Measurements from ENCODE around the gene SF3A2. TPM values are rescaled to one million over a fixed set of nuclear protein-coding genes. Genes with fewer than 3 reads are reported as not detected.

SF3A2 gene
- total RNA-seq, 6 experiments from 2014 or later: 48.7 to 60.6 (median 54.8) TPM

DNA sequence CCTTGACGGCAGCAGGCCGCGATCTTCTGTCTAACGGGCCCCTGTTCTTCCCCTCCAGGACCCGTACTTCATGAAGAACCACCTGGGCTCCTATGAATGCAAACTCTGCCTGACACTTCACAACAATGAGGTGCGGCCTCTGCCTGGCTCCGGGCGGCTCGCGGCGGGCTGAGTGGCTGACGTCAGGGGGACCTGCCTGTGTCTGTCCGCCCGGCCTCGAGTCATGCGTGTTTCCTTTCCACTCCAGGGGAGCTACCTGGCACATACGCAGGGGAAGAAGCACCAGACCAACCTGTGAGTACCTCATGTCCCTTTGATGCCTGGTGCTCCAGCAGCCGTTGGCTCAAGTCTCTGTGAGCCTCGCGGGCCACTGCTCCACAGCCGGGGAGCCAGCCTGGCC lies 7.9 kb downstream of the SF3A2 start:
- Mint-ChIP-seq H3K4me1 (ENCODE audit: low read depth) (peaks cover 32% of the 10 kb centered on the region), H3K27me3 (ENCODE audit: insufficient read depth) (no peaks in the 10 kb centered on the region), H3K36me3 (ENCODE audit: low read depth) (no peaks in the 10 kb centered on the region), H3K9me3 (no peaks in the 10 kb centered on the region), H3K4me3 (no peak overlapping the region), H3K27ac (no peak overlapping the region)
- TF ChIP-seq, protein P1, sequence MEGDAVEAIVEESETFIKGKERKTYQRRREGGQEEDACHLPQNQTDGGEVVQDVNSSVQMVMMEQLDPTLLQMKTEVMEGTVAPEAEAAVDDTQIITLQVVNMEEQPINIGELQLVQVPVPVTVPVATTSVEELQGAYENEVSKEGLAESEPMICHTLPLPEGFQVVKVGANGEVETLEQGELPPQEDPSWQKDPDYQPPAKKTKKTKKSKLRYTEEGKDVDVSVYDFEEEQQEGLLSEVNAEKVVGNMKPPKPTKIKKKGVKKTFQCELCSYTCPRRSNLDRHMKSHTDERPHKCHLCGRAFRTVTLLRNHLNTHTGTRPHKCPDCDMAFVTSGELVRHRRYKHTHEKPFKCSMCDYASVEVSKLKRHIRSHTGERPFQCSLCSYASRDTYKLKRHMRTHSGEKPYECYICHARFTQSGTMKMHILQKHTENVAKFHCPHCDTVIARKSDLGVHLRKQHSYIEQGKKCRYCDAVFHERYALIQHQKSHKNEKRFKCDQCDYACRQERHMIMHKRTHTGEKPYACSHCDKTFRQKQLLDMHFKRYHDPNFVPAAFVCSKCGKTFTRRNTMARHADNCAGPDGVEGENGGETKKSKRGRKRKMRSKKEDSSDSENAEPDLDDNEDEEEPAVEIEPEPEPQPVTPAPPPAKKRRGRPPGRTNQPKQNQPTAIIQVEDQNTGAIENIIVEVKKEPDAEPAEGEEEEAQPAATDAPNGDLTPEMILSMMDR (IDR thresholded peaks at IDR 0.05): no peak
- no peak for DNase-seq

DNA sequence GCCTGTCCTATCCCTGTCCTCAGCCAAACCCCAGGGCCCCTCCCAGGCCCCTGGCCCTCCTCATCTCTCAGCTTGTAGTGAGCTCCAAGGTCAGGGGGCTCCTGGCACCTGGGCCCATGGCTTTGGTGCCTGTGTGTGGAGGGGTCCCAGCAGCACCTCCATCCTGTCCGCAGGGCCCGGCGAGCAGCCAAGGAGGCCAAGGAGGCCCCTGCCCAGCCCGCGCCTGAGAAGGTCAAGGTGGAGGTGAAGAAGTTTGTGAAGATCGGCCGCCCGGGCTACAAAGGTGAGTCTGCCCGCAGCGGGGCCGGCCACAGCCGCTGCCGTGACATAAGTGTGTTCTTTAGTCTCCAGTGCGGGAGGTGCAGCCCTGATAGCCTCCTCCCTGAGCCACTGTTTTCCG lies 8.6 kb downstream of the SF3A2 start:
- Mint-ChIP-seq H3K36me3 (ENCODE audit: low read depth) (no peaks in the 10 kb centered on the region), H3K9me3 (no peaks in the 10 kb centered on the region), H3K27ac (no peak overlapping the region), H3K4me3 (no peak overlapping the region), H3K4me1 (ENCODE audit: low read depth) (peaks cover 24% of the 10 kb centered on the region), H3K27me3 (ENCODE audit: insufficient read depth) (peaks cover 3% of the 10 kb centered on the region; the same call in 1 of the 2 replicates)
- TF ChIP-seq, protein P1 (IDR thresholded peaks at IDR 0.05): no peak
- no peak for DNase-seq

DNA sequence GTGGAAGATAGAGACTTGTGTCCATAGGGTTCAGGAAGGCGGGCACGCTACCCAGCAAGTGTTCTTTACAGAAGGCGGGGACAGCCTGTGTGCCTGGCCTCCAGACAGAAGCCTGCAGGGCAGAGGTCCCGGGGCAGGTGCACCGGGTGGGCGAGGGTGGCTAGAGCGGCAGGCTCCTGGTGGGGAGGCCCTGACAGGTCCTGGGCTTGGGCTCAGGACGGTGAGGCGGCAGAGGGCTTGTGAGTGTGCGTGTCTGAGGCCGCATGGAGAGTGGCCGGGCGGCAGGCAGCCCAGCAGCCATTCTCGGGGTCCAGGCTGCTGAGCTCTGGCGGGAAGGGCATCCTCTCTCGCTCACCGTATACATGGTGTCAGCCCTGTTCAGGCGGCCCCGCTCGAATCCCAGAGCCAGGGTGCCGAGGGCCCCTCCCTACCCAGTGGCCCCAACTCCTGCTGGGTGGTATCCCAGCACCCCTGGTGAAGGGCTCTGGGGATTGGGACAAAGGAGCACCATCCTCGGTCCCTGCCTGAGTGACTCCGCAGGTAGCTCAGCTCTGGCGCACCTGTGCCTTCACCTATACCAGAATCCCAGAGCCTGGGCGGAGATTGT lies 9.5 kb downstream of the SF3A2 start:
- no peaks in the 10 kb centered on the region for H3K36me3 Mint-ChIP-seq (ENCODE audit: low read depth)

DNA sequence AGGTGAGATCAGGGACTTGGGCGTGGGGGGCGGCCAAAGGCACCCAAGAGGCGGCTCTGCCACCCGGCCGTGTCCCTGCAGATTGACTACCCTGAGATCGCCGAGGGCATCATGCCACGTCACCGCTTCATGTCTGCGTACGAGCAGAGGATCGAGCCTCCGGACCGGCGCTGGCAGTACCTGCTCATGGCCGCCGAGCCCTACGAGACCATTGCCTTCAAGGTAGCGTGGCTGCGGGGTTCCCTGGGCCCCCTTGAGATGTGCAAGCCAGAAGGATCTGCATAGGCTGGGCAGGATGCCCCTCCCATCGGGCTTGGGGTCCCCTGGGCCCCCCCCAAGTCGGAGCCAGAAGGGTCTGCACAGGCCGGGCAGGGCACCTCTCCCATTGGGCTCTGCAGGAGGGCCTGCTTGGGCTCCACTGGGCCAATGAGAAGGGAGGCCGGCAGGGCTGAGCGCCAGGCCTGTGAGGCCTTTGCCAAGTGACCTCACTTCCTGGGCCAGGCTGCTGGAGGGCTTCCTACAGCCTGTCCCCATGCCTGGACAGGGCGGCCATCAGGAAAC lies 10.3 kb downstream of the SF3A2 start:
- peaks cover 3% of the 10 kb centered on the region; the same call in 1 of the 2 replicates for H3K27me3 Mint-ChIP-seq (ENCODE audit: insufficient read depth)
- no peaks in the 10 kb centered on the region for H3K36me3 Mint-ChIP-seq (ENCODE audit: low read depth)
- peaks cover 9% of the 10 kb centered on the region for H3K4me1 Mint-ChIP-seq (ENCODE audit: low read depth)
- TF ChIP-seq, protein P1 (IDR thresholded peaks at IDR 0.05): no peak
- H3K4me3 Mint-ChIP-seq: no peak overlapping the region
- DNase-seq: peak; percentile 37
- H3K27ac Mint-ChIP-seq: no peak overlapping the region
- no peaks in the 10 kb centered on the region for H3K9me3 Mint-ChIP-seq

More for the DNA sequence above, 9.5 kb downstream of the SF3A2 start:
- TF ChIP-seq, protein P1 (IDR thresholded peaks at IDR 0.05): no peak
- no peak for DNase-seq
- Mint-ChIP-seq H3K27me3 (ENCODE audit: insufficient read depth) (peaks cover 3% of the 10 kb centered on the region; the same call in 1 of the 2 replicates), H3K27ac (no peak overlapping the region), H3K4me1 (ENCODE audit: low read depth) (peaks cover 16% of the 10 kb centered on the region), H3K4me3 (no peak overlapping the region), H3K9me3 (no peaks in the 10 kb centered on the region)

DNA sequence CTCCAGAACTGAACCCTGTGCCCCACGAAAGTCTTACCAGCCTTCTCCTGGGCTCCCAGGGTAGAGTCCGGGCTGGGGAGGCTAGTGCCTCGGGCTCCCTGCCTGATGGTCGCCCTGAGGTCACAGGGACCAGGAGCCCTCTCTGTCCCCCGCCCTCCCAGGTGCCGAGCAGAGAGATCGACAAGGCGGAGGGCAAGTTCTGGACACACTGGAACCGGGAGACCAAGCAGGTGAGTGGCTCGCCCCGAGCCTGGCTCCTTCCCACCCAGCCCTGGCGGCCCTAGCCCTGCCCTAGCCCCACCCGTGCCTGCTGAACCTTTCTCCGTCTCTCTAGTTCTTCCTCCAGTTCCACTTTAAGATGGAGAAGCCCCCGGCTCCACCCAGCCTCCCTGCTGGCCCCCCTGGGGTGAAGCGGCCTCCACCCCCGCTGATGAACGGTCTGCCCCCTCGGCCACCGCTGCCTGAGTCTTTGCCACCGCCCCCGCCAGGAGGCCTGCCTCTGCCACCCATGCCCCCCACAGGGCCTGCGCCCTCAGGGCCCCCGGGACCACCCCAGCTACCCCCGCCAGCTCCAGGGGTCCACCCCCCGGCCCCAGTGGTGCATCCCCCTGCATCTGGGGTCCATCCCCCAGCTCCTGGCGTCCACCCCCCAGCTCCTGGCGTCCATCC lies 10.9 kb downstream of the SF3A2 start:
- peaks cover 6% of the 10 kb centered on the region for H3K27me3 Mint-ChIP-seq (ENCODE audit: insufficient read depth)
- TF ChIP-seq, protein P1 (IDR thresholded peaks at IDR 0.05): no peak
- no peak for DNase-seq
- no peak overlapping the region for H3K27ac Mint-ChIP-seq
- no peaks in the 10 kb centered on the region for H3K36me3 Mint-ChIP-seq (ENCODE audit: low read depth)
- no peaks in the 10 kb centered on the region for H3K9me3 Mint-ChIP-seq
- no peak overlapping the region for H3K4me3 Mint-ChIP-seq
- H3K4me1 Mint-ChIP-seq (ENCODE audit: low read depth): peaks cover 4% of the 10 kb centered on the region
